WERI-Rb-1 (cell line): ENCODE measurements around the gene SH3BGRL3.

Experiments
- DNase-seq: peaks from one replicate; pipeline ENCODE4 v3.0.0-alpha.2; 2020
- H3K27ac ChIP-seq: fragments of 250-450 bp; sonication (Bioruptor Pico); 2 replicates; pipeline ENCODE4 v1.5.1; 2020; ENCODE audit warnings: mild to moderate bottlenecking, moderate library complexity
- H3K27me3 ChIP-seq: fragments of 250-450 bp; sonication (Bioruptor Pico); 2 replicates; pipeline ENCODE4 v1.5.1; 2021; ENCODE audit warnings: mild to moderate bottlenecking, low read depth, moderate library complexity; ENCODE audit not compliant: insufficient read depth, severe bottlenecking
- H3K36me3 ChIP-seq: fragments of 250-450 bp; sonication (Bioruptor Pico); 2 replicates; pipeline ENCODE4 v1.5.1; 2020; ENCODE audit warnings: mild to moderate bottlenecking, moderate library complexity
- H3K4me3 ChIP-seq: 2 replicates; pipeline ENCODE4 v1.5.1; 2011; ENCODE audit warnings: low read depth, mild to moderate bottlenecking, control low read depth, low read length
- H3K9me3 ChIP-seq: fragments of 250-450 bp; sonication (Bioruptor Pico); 2 replicates; pipeline ENCODE4 v1.5.1; 2021; ENCODE audit warnings: mild to moderate bottlenecking, moderate library complexity; ENCODE audit not compliant: severe bottlenecking
- CTCF ChIP-seq: IDR thresholded peaks from 2 replicates; pipeline ENCODE4 v1.5.1; 2011; ENCODE audit warnings: low read depth, mild to moderate bottlenecking, control low read depth, inconsistent platforms, low read length

Gene SH3BGRL3

GRCh38 chr1:26278724-26279455 is 996 bp upstream of the SH3BGRL3 start:
- peaks cover 55% of the 10 kb centered on the region for H3K36me3 ChIP-seq

GRCh38 chr1:26280333-26281042 is 602 bp downstream of the SH3BGRL3 start:
- Histone ChIP-seq H3K9me3 (no peaks in the 10 kb centered on the region), H3K4me3 (peak overlapping the region; percentile 55), H3K36me3 (peaks cover 46% of the 10 kb centered on the region), H3K27ac (peak overlapping the region; percentile 88), H3K27me3 (no peaks in the 10 kb centered on the region)
- no peak for TF ChIP-seq CTCF
- DNase-seq, result peak; percentile 58

More at GRCh38 chr1:26278724-26279455, 996 bp upstream of the SH3BGRL3 start:
- no peak for TF ChIP-seq CTCF
- no peaks in the 10 kb centered on the region for H3K9me3 ChIP-seq
- H3K27ac ChIP-seq, result peak overlapping the region; percentile 88
- peak overlapping the region; percentile 55 for H3K4me3 ChIP-seq
- no peaks in the 10 kb centered on the region for H3K27me3 ChIP-seq
- peak; percentile 81 for DNase-seq

DNA sequence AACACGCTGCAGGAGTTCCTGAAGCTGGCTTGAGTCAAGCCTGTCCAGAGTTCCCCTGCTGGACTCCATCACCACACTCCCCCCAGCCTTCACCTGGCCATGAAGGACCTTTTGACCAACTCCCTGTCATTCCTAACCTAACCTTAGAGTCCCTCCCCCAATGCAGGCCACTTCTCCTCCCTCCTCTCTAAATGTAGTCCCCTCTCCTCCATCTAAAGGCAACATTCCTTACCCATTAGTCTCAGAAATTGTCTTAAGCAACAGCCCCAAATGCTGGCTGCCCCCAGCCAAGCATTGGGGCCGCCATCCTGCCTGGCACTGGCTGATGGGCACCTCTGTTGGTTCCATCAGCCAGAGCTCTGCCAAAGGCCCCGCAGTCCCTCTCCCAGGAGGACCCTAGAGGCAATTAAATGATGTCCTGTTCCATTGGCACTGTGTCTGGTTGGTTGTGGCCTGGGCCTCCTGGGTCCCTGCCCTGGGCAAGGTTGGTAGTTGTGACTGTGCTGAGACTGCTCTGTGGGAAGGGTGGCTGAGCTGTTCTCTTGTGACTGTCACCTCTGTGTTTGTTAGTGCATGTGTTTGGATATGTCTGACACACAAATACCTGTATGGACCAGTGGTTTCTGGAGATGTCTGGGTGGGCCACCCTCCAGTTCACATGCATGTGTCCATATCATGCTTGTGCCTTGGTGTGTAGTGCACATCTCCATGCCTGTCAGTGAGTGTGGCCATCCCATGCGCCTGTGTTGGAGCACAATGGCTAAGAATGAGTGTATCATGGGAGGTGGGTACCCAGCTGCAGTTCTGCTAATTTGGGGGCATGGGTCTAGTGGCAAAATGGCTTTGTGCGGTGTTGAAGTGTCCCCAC is 1.4 kb downstream of the SH3BGRL3 start:
- Histone ChIP-seq H3K27me3 (no peaks in the 10 kb centered on the region), H3K36me3 (peaks cover 38% of the 10 kb centered on the region), H3K4me3 (no peak overlapping the region), H3K9me3 (no peaks in the 10 kb centered on the region), H3K27ac (no peak overlapping the region)
- DNase-seq, result no peak
- TF ChIP-seq CTCF, result no peak

DNA sequence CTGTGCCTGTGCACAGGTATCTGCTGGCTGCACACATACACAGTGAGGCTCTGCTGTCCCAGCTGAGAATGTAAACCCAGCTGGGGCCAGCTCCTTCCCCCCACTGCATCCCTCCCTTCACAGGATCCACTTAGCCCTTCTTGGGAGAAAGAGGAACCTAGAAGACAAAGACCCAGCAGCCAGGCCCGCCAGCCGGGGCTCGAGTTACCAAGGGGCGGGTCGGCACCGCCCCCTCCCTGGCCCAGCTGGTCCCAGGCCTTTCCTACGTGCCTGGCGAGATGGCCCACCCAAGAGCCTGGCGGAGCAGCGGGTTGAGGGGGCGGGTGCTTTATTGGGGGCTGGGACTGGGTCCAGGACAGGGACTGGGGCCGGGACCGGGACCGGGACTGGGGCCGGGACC is 2.1 kb downstream of the SH3BGRL3 start:
- H3K9me3 ChIP-seq, result no peaks in the 10 kb centered on the region
- H3K36me3 ChIP-seq, result peaks cover 31% of the 10 kb centered on the region
- H3K4me3 ChIP-seq, result no peak overlapping the region
- no peak for TF ChIP-seq CTCF
- no peaks in the 10 kb centered on the region for H3K27me3 ChIP-seq
- DNase-seq, result no peak
- no peak overlapping the region for H3K27ac ChIP-seq

GRCh38 chr1:26282401-26282918 is 2.6 kb downstream of the SH3BGRL3 start:
- no peak for DNase-seq
- no peaks in the 10 kb centered on the region for H3K9me3 ChIP-seq
- peaks cover 27% of the 10 kb centered on the region for H3K36me3 ChIP-seq
- no peak overlapping the region for H3K27ac ChIP-seq
- no peak overlapping the region for H3K4me3 ChIP-seq
- no peak for TF ChIP-seq CTCF
- H3K27me3 ChIP-seq, result no peaks in the 10 kb centered on the region
